ENCODE data around the gene TMCO4.
A peak's percentile ranks its signal among the peaks of the same experiment; 100 is the strongest.

Gene TMCO4

GRCh38 chr1:19685994-19686393 lies 113.7 kb downstream of the TMCO4 start:
- ChIA-PET POLR2A (no interaction called here), CTCF (interaction anchor here (0.7 to 3.8 kb wide), 4 partner anchors 18 to 24 kb away, joined by 3 to 18 read pairs (median 4); no protein-coding TSS in a partner anchor)
- TF ChIP-seq ZNF398 (tag by site-specific recombination; IDR thresholded peaks at IDR 0.05): no peak
- 0 out of 2 replicates have a peak, but pooled peaks have one; percentile 68 for TF ChIP-seq ZNF768 (tag by site-specific recombination; IDR thresholded peaks at IDR 0.05)
- Histone ChIP-seq H3K4me3 (ENCODE audit: low read depth, low read length) (no peak overlapping the region), H3K4me1 (ENCODE audit: control insufficient read depth, insufficient read depth, low read length) (no peaks in the 10 kb centered on the region), H3K9me3 (ENCODE audit: control insufficient read depth, insufficient read depth, low read depth, low read length) (no peaks in the 10 kb centered on the region), H3K36me3 (ENCODE audit: control insufficient read depth in 2 of 2, insufficient read depth in 1 of 2, low read length in 2 of 2) (no peaks in the 10 kb centered on the region), H3K27ac (ENCODE audit: extremely low read depth, low read depth, low read length) (no peak overlapping the region)

GRCh38 chr1:19684677-19685076 lies 115.0 kb downstream of the TMCO4 start:
- ChIA-PET CTCF (interaction anchor here (0.7 to 3.8 kb wide), 2 partner anchors 16 to 23 kb away, joined by 5 to 18 read pairs; no protein-coding TSS in a partner anchor), POLR2A (no interaction called here)
- Histone ChIP-seq H3K27ac (ENCODE audit: extremely low read depth, low read depth, low read length) (no peak overlapping the region), H3K36me3 (ENCODE audit: control insufficient read depth in 2 of 2, insufficient read depth in 1 of 2, low read length in 2 of 2) (no peaks in the 10 kb centered on the region), H3K4me1 (ENCODE audit: control insufficient read depth, insufficient read depth, low read length) (no peaks in the 10 kb centered on the region), H3K4me3 (ENCODE audit: low read depth, low read length) (no peak overlapping the region), H3K9me3 (ENCODE audit: control insufficient read depth, insufficient read depth, low read depth, low read length) (no peaks in the 10 kb centered on the region)
- no peak for TF ChIP-seq ZNF155 (tag by site-specific recombination; IDR thresholded peaks at IDR 0.05)
- TF ChIP-seq, protein P1, sequence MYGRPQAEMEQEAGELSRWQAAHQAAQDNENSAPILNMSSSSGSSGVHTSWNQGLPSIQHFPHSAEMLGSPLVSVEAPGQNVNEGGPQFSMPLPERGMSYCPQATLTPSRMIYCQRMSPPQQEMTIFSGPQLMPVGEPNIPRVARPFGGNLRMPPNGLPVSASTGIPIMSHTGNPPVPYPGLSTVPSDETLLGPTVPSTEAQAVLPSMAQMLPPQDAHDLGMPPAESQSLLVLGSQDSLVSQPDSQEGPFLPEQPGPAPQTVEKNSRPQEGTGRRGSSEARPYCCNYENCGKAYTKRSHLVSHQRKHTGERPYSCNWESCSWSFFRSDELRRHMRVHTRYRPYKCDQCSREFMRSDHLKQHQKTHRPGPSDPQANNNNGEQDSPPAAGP (tag by site-specific recombination; IDR thresholded peaks at IDR 0.05): no peak
- TF ChIP-seq KLF1 (tag by site-specific recombination; IDR thresholded peaks at IDR 0.05): no peak
- TF ChIP-seq ZNF157 (tag by site-specific recombination; IDR thresholded peaks at IDR 0.05): no peak

DNA sequence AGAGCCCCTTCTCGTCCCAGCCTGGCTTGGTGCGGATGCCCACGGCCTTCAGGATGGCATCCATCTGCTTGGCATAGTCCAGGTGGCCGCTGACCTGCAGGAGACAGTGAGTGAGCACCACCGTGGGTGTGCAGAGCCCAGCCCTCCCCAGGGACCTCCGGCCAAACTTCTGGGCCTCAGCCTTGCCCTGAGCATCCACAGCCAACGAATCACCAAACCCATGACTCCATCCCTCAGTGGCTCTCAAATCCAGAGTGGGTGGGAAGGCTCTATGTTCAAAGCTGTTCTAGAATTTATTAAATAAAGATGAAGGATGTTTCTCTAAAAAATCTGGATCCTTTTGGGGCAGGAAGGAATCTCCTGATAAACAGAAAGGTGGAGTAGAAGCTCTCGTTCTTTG lies 116.4 kb downstream of the TMCO4 start:
- TF ChIP-seq ZNF76 (tag by site-specific recombination; IDR thresholded peaks at IDR 0.05; ENCODE audit: borderline replicate concordance, low read depth): no peak
- no peak for TF ChIP-seq ZNF658 (tag by site-specific recombination; IDR thresholded peaks at IDR 0.05)
- no peak for TF ChIP-seq ZNF155 (tag by site-specific recombination; IDR thresholded peaks at IDR 0.05)
- no peaks in the 10 kb centered on the region for H3K36me3 ChIP-seq (ENCODE audit: control insufficient read depth in 2 of 2, insufficient read depth in 1 of 2, low read length in 2 of 2)
- no peak overlapping the region for H3K27ac ChIP-seq (ENCODE audit: extremely low read depth, low read depth, low read length)
- H3K9me3 ChIP-seq (ENCODE audit: control insufficient read depth, insufficient read depth, low read depth, low read length): no peaks in the 10 kb centered on the region
- no peak overlapping the region for H3K4me3 ChIP-seq (ENCODE audit: low read depth, low read length)
- CTCF ChIA-PET: no interaction called here
- POLR2A ChIA-PET: interaction anchor here (0.6 to 0.7 kb wide), 3 partner anchors 22 to 668 kb away, joined by 3 to 13 read pairs (median 3); no protein-coding TSS in a partner anchor
- H3K4me1 ChIP-seq (ENCODE audit: control insufficient read depth, insufficient read depth, low read length): no peaks in the 10 kb centered on the region

GRCh38 chr1:19682901-19683300 lies 116.8 kb downstream of the TMCO4 start:
- CTCF ChIA-PET: interaction anchor here (0.9 to 2.7 kb wide), 2 partner anchors 21 to 22 kb away, joined by 5 to 12 read pairs; no protein-coding TSS in a partner anchor
- Histone ChIP-seq H3K36me3 (ENCODE audit: control insufficient read depth in 2 of 2, insufficient read depth in 1 of 2, low read length in 2 of 2) (no peaks in the 10 kb centered on the region), H3K27ac (ENCODE audit: extremely low read depth, low read depth, low read length) (no peak overlapping the region), H3K4me3 (ENCODE audit: low read depth, low read length) (no peak overlapping the region), H3K9me3 (ENCODE audit: control insufficient read depth, insufficient read depth, low read depth, low read length) (no peaks in the 10 kb centered on the region), H3K4me1 (ENCODE audit: control insufficient read depth, insufficient read depth, low read length) (no peaks in the 10 kb centered on the region)
- POLR2A ChIA-PET: interaction anchor here (0.6 kb wide), 1 partner anchor 21 kb away, joined by 3 read pairs; no protein-coding TSS in a partner anchor
- TF ChIP-seq, protein P2, sequence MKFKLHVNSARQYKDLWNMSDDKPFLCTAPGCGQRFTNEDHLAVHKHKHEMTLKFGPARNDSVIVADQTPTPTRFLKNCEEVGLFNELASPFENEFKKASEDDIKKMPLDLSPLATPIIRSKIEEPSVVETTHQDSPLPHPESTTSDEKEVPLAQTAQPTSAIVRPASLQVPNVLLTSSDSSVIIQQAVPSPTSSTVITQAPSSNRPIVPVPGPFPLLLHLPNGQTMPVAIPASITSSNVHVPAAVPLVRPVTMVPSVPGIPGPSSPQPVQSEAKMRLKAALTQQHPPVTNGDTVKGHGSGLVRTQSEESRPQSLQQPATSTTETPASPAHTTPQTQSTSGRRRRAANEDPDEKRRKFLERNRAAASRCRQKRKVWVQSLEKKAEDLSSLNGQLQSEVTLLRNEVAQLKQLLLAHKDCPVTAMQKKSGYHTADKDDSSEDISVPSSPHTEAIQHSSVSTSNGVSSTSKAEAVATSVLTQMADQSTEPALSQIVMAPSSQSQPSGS (tag by site-specific recombination; IDR thresholded peaks at IDR 0.05; ENCODE audit: low read depth): no peak
- peak; percentile 69 for TF ChIP-seq ZNF335 (tag by site-specific recombination; conservative IDR thresholded peaks at IDR 0.05)
- no peak for TF ChIP-seq ZNF423 (tag by site-specific recombination; IDR thresholded peaks at IDR 0.05)
